Temporal lobe (tissue), 2 donors: Measurements from ENCODE around the gene PRR14L. TPM values are rescaled to one million over a fixed set of nuclear protein-coding genes. Genes with fewer than 3 reads are reported as not detected.

ENCODE experiments used
- small RNA-seq: library from RNA; depleted of rRNA; stranded (forward); fragments of <200 nt; gene quantifications from one replicate; pipeline ENCODE3, GENCODE V24; 2014; ENCODE audit warnings: low replicate concordance
- total RNA-seq: library from RNA; depleted of rRNA; stranded (reverse); fragments of >200 nt; gene quantifications from one replicate; pipeline ENCODE4 v1.2.3, GENCODE V29; 2014

PRR14L gene
- total RNA-seq, 1 donor from 2014 or later = 28.8 TPM

Small RNA genes within 50 kb of the gene (small RNA-seq; reads per million reads assigned to genes)
- gene RN7SL20P = not detected

Other genes with a start within 250 kb of the PRR14L start
- gene PISD, start 87.9 kb downstream of the PRR14L start, total RNA-seq = 22.6 TPM
- 11.1 TPM for gene DEPDC5, start 3.9 kb upstream of the PRR14L start, total RNA-seq
- 175 TPM for gene YWHAH, start 194.4 kb upstream of the PRR14L start, total RNA-seq